HEK293 (cell line): Measurements from ENCODE around the gene RNF187.

Source experiments
- IKZF3 ChIP-seq: fragments of 450-650 bp; IDR thresholded peaks from 2 replicates; pipeline ENCODE4 v1.5.0; 2018; ENCODE audit warnings: missing biosample characterization, mild to moderate bottlenecking, missing genetic modification characterization, moderate library complexity
- KLF16 ChIP-seq: fragments of 450-650 bp; formaldehyde crosslinking; IDR thresholded peaks from 2 replicates; pipeline ENCODE4 v1.5.1; 2017; ENCODE audit warnings: missing biosample characterization, missing genetic modification characterization
- KLF7 ChIP-seq: fragments of 450-650 bp; formaldehyde crosslinking; IDR thresholded peaks from 2 replicates; pipeline ENCODE4 v1.5.1; 2016; ENCODE audit warnings: missing biosample characterization, missing genetic modification characterization, borderline replicate concordance
- OSR2 ChIP-seq: fragments of 450-650 bp; formaldehyde crosslinking; IDR thresholded peaks from 2 replicates; pipeline ENCODE4 v1.5.1; 2016; ENCODE audit warnings: missing biosample characterization, missing genetic modification characterization
- ZNF324 ChIP-seq: fragments of 450-650 bp; formaldehyde crosslinking; IDR thresholded peaks from 2 replicates; pipeline ENCODE4 v1.5.1; 2016; ENCODE audit warnings: missing biosample characterization, missing genetic modification characterization
- ZNF341 ChIP-seq: fragments of 450-650 bp; formaldehyde crosslinking; IDR thresholded peaks from 2 replicates; pipeline ENCODE4; 2016; ENCODE audit warnings: low read depth, missing biosample characterization, missing genetic modification characterization
- ZNF394 ChIP-seq: fragments of 450-650 bp; formaldehyde crosslinking; IDR thresholded peaks from 2 replicates; pipeline ENCODE4 v1.5.1; 2016; ENCODE audit warnings: missing biosample characterization, missing genetic modification characterization, mild to moderate bottlenecking, moderate library complexity, borderline replicate concordance
- ZNF530 ChIP-seq: fragments of 450-650 bp; formaldehyde crosslinking; IDR thresholded peaks from 2 replicates; pipeline ENCODE4 v1.5.1; 2016; ENCODE audit warnings: low read depth, missing biosample characterization, missing genetic modification characterization
- ZNF544 ChIP-seq: fragments of 450-650 bp; formaldehyde crosslinking; IDR thresholded peaks from 2 replicates; pipeline ENCODE4 v1.5.0; 2017; ENCODE audit warnings: missing biosample characterization, missing genetic modification characterization
- ZNF701 ChIP-seq: fragments of 450-650 bp; formaldehyde crosslinking; IDR thresholded peaks from 2 replicates; pipeline ENCODE4 v1.5.1; 2016; ENCODE audit warnings: missing biosample characterization, missing genetic modification characterization
- ZSCAN23 ChIP-seq: fragments of 450-650 bp; formaldehyde crosslinking; IDR thresholded peaks from 2 replicates; pipeline ENCODE4 v1.5.1; 2016; ENCODE audit warnings: missing biosample characterization, missing genetic modification characterization
- TF ChIP-seq, protein P1 (sequence below): fragments of 450-650 bp; formaldehyde crosslinking; IDR thresholded peaks from 2 replicates; pipeline ENCODE4 v1.5.1; 2016; ENCODE audit warnings: missing biosample characterization, missing genetic modification characterization
- TF ChIP-seq, protein P2 (sequence below): fragments of 450-650 bp; IDR thresholded peaks from 2 replicates; pipeline ENCODE4 v1.5.1; 2018; ENCODE audit warnings: missing biosample characterization, mild to moderate bottlenecking, missing genetic modification characterization
- TF ChIP-seq, protein P3 (sequence below): fragments of 450-650 bp; formaldehyde crosslinking; IDR thresholded peaks from 2 replicates; pipeline ENCODE4; 2016; ENCODE audit warnings: missing biosample characterization, missing genetic modification characterization
- TF ChIP-seq, protein P4 (sequence below): fragments of 450-650 bp; formaldehyde crosslinking; IDR thresholded peaks from 2 replicates; pipeline ENCODE4 v1.5.1; 2016; ENCODE audit warnings: missing biosample characterization, missing genetic modification characterization, low read depth
- TF ChIP-seq, protein P5 (sequence below): fragments of 450-650 bp; formaldehyde crosslinking; IDR thresholded peaks from 2 replicates; pipeline ENCODE4 v1.5.1; 2016; ENCODE audit warnings: missing biosample characterization, missing genetic modification characterization
- TF ChIP-seq, protein P6 (sequence below): IDR thresholded peaks from 2 replicates; pipeline ENCODE4 v1.6.1; 2011; ENCODE audit warnings: mild to moderate bottlenecking, low read depth, low read length, borderline replicate concordance
- TF ChIP-seq, protein P7 (sequence below): fragments of 450-650 bp; formaldehyde crosslinking; IDR thresholded peaks from 2 replicates; pipeline ENCODE4 v1.5.1; 2016; ENCODE audit warnings: missing biosample characterization, missing genetic modification characterization
- TF ChIP-seq, protein P8 (sequence below): fragments of 450-650 bp; formaldehyde crosslinking; IDR thresholded peaks from 2 replicates; pipeline ENCODE4 v1.5.1; 2017; ENCODE audit warnings: missing biosample characterization, missing genetic modification characterization
- TF ChIP-seq, protein P9 (sequence below): sonication (generic); formaldehyde crosslinking; IDR thresholded peaks from 2 replicates; pipeline ENCODE4 v1.8.1; 2022; ENCODE audit warnings: mild to moderate bottlenecking, moderate library complexity, missing genetic modification reagents
- TF ChIP-seq, protein P10 (sequence below): fragments of 450-650 bp; formaldehyde crosslinking; IDR thresholded peaks from 2 replicates; pipeline ENCODE4 v1.5.1; 2016; ENCODE audit warnings: missing biosample characterization, missing genetic modification characterization

The RNF187 gene

DNA sequence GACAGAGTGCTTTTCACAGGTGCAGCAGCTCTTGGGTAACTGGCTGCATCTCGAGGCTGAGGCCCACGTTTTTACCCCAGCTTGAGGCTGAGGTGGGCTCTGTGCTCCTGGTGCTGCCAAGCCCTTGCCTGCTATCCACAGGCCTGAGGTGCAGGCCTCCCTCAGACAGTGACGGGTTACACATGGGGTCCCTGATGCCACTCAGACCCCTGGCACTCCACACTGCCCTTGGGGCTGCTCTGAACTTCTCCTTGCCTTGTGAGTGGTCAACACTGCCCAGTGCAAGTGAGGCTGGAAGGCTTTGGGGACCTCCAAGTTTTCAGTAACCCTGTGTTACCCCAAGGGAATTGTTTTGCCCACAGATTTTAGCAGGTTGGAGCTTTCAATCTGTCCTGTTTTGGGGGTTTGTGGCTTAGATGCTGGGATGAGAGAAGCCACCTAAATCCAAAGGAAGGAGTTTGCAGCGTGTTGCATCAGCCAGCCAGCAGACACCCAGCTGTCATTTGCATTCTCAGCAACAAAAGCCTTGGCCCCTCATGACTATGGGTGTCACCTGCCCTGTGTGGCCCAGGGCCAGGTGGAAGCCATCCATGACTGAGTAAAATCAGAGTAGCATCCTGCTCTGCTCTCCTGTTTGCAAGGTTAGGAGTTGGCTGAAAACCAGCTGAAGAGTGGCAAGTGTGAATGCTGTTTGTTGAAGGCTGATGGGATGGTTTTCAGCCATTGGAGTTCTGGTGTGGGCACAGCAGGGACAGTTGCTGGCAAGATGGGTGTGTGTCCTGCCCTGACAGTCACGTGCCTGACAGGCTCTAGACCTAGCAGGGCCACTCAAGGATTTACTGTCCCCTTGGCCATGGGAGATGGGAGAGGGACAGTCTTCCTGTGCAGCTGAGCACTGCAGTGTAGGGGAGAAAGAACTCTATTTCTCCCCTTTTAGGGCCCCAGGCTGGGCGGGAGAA is 3.2 kb downstream of the RNF187 start (continued):
- TF ChIP-seq, protein P1, sequence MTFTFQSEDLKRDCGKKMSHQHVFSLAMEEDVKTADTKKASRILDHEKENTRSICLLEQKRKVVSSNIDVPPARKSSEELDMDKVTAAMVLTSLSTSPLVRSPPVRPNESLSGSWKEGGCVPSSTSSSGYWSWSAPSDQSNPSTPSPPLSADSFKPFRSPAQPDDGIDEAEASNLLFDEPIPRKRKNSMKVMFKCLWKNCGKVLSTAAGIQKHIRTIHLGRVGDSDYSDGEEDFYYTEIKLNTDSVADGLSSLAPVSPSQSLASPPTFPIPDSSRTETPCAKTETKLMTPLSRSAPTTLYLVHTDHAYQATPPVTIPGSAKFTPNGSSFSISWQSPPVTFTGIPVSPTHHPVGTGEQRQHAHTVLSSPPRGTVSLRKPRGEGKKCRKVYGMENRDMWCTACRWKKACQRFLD (tag by site-specific recombination) = no peak
- TF ChIP-seq ZNF530 (tag by site-specific recombination) (no peak), ZNF394 (tag by site-specific recombination) (peak; percentile 49; the same call in 1 of the 2 replicates), ZNF701 (tag by site-specific recombination) (0 out of 2 replicates have a peak, but pooled peaks have one; percentile 23), KLF7 (tag by site-specific recombination) (no peak), IKZF3 (tag by site-specific recombination) (peak; percentile 80), ZSCAN23 (tag by site-specific recombination) (no peak), ZNF544 (tag by site-specific recombination) (no peak), OSR2 (tag by site-specific recombination) (peak; percentile 51), ZNF324 (peak; percentile 87; the same call in 1 of the 2 replicates), KLF16 (tag by site-specific recombination) (0 out of 2 replicates have a peak, but pooled peaks have one; percentile 31), ZNF341 (no peak)
- TF ChIP-seq, protein P2, sequence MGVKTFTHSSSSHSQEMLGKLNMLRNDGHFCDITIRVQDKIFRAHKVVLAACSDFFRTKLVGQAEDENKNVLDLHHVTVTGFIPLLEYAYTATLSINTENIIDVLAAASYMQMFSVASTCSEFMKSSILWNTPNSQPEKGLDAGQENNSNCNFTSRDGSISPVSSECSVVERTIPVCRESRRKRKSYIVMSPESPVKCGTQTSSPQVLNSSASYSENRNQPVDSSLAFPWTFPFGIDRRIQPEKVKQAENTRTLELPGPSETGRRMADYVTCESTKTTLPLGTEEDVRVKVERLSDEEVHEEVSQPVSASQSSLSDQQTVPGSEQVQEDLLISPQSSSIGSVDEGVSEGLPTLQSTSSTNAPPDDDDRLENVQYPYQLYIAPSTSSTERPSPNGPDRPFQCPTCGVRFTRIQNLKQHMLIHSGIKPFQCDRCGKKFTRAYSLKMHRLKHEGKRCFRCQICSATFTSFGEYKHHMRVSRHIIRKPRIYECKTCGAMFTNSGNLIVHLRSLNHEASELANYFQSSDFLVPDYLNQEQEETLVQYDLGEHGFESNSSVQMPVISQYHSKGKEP = peak; percentile 91
- TF ChIP-seq, protein P3, sequence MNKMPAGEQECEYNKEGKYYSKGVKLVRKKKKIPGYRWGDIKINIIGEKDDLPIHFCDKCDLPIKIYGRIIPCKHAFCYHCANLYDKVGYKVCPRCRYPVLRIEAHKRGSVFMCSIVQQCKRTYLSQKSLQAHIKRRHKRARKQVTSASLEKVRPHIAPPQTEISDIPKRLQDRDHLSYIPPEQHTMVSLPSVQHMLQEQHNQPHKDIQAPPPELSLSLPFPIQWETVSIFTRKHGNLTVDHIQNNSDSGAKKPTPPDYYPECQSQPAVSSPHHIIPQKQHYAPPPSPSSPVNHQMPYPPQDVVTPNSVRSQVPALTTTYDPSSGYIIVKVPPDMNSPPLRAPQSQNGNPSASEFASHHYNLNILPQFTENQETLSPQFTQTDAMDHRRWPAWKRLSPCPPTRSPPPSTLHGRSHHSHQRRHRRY (tag by site-specific recombination) = 0 out of 2 replicates have a peak, but pooled peaks have one; percentile 7
- TF ChIP-seq, protein P4, sequence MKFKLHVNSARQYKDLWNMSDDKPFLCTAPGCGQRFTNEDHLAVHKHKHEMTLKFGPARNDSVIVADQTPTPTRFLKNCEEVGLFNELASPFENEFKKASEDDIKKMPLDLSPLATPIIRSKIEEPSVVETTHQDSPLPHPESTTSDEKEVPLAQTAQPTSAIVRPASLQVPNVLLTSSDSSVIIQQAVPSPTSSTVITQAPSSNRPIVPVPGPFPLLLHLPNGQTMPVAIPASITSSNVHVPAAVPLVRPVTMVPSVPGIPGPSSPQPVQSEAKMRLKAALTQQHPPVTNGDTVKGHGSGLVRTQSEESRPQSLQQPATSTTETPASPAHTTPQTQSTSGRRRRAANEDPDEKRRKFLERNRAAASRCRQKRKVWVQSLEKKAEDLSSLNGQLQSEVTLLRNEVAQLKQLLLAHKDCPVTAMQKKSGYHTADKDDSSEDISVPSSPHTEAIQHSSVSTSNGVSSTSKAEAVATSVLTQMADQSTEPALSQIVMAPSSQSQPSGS (tag by site-specific recombination) = 0 out of 2 replicates have a peak, but pooled peaks have one; percentile 45
- TF ChIP-seq, protein P5, sequence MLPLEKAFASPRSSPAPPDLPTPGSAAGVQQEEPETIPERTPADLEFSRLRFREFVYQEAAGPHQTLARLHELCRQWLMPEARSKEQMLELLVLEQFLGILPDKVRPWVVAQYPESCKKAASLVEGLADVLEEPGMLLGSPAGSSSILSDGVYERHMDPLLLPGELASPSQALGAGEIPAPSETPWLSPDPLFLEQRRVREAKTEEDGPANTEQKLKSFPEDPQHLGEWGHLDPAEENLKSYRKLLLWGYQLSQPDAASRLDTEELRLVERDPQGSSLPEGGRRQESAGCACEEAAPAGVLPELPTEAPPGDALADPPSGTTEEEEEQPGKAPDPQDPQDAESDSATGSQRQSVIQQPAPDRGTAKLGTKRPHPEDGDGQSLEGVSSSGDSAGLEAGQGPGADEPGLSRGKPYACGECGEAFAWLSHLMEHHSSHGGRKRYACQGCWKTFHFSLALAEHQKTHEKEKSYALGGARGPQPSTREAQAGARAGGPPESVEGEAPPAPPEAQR = 0 out of 2 replicates have a peak, but pooled peaks have one; percentile 12
- TF ChIP-seq, protein P6, sequence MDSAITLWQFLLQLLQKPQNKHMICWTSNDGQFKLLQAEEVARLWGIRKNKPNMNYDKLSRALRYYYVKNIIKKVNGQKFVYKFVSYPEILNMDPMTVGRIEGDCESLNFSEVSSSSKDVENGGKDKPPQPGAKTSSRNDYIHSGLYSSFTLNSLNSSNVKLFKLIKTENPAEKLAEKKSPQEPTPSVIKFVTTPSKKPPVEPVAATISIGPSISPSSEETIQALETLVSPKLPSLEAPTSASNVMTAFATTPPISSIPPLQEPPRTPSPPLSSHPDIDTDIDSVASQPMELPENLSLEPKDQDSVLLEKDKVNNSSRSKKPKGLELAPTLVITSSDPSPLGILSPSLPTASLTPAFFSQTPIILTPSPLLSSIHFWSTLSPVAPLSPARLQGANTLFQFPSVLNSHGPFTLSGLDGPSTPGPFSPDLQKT = no peak
- TF ChIP-seq, protein P7, sequence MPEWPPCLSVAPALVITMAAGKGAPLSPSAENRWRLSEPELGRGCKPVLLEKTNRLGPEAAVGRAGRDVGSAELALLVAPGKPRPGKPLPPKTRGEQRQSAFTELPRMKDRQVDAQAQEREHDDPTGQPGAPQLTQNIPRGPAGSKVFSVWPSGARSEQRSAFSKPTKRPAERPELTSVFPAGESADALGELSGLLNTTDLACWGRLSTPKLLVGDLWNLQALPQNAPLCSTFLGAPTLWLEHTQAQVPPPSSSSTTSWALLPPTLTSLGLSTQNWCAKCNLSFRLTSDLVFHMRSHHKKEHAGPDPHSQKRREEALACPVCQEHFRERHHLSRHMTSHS = no peak
- TF ChIP-seq, protein P8, sequence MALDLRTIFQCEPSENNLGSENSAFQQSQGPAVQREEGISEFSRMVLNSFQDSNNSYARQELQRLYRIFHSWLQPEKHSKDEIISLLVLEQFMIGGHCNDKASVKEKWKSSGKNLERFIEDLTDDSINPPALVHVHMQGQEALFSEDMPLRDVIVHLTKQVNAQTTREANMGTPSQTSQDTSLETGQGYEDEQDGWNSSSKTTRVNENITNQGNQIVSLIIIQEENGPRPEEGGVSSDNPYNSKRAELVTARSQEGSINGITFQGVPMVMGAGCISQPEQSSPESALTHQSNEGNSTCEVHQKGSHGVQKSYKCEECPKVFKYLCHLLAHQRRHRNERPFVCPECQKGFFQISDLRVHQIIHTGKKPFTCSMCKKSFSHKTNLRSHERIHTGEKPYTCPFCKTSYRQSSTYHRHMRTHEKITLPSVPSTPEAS (tag by site-specific recombination) = peak; percentile 58; the same call in 1 of the 2 replicates
- TF ChIP-seq, protein P9, sequence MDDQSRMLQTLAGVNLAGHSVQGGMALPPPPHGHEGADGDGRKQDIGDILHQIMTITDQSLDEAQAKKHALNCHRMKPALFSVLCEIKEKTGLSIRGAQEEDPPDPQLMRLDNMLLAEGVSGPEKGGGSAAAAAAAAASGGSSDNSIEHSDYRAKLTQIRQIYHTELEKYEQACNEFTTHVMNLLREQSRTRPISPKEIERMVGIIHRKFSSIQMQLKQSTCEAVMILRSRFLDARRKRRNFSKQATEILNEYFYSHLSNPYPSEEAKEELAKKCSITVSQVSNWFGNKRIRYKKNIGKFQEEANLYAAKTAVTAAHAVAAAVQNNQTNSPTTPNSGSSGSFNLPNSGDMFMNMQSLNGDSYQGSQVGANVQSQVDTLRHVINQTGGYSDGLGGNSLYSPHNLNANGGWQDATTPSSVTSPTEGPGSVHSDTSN = no peak
- TF ChIP-seq, protein P10, sequence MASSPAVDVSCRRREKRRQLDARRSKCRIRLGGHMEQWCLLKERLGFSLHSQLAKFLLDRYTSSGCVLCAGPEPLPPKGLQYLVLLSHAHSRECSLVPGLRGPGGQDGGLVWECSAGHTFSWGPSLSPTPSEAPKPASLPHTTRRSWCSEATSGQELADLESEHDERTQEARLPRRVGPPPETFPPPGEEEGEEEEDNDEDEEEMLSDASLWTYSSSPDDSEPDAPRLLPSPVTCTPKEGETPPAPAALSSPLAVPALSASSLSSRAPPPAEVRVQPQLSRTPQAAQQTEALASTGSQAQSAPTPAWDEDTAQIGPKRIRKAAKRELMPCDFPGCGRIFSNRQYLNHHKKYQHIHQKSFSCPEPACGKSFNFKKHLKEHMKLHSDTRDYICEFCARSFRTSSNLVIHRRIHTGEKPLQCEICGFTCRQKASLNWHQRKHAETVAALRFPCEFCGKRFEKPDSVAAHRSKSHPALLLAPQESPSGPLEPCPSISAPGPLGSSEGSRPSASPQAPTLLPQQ (tag by site-specific recombination) = peak; percentile 87
